GM18909 (cell line): ENCODE measurements around the gene P2RX5.
A peak's percentile ranks its signal among the peaks of the same experiment; 100 is the strongest.
"Not testable (repeated sequence)": the region's sequence is repeated elsewhere in the genome, so short reads cannot be mapped to it uniquely, and the experiment has no call there.

Source experiments
- ATAC-seq: cut with Tn5 transposase; IDR thresholded peaks from one replicate; pipeline ENCODE4 v1.9.1; 2021; ENCODE audit warnings: mild to moderate bottlenecking; ENCODE audit not compliant: unreplicated experiment, poor library complexity

Gene P2RX5

GRCh38 chr17:3695723-3696411 lies at the start of gene P2RX5:
P2RX5 (minus strand) TSS chr17:3696155; CDS start chr17:3696005, 150 bp downstream.
- ATAC-seq, result no peak

GRCh38 chr17:3745071-3745470 lies 49.1 kb upstream of the P2RX5 start:
- no peak for ATAC-seq

DNA sequence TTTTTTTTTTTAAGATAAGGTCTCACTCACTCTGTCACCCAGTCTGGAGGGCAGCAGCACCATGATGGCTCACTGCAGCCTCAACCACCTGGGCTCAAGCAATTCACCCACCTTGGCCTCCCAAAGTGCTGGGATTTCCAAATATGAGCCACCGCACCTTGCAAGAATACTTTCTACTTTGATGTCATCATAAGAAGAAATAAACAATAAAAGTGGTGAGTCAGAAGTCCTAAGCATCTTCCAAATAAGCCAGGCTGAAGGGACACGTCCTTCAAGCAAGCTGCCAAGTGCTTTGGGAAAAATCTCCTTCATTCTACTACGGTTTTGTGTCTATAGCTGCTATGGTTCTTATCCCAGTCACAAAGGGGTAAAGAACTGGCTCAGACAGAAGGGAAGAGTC lies 48.1 kb upstream of the P2RX5 start:
- ATAC-seq, result no peak

DNA sequence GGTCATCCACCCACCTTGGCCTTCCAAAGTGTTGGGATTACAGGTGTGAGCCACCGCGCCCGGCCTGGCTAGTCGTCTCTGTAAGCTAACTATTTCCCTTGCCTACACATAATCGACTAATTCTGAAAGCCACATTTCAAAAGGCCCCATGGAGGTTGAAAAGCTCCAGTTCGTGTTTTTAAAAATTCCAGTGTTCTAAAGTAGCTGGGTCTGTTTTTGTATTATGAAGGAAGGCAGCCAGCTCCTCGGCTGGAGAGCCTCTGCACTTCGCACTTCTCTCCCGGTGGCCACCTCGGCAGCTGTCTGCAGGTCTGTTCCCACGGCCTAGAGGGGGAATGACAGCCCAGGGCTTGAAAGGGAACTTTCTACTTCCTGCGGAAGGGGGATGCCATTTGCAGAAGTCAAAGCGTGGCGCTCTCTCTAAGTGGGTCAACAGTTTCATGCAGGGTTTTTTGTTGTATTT lies 44.7 kb upstream of the P2RX5 start:
- ATAC-seq, result no peak

DNA sequence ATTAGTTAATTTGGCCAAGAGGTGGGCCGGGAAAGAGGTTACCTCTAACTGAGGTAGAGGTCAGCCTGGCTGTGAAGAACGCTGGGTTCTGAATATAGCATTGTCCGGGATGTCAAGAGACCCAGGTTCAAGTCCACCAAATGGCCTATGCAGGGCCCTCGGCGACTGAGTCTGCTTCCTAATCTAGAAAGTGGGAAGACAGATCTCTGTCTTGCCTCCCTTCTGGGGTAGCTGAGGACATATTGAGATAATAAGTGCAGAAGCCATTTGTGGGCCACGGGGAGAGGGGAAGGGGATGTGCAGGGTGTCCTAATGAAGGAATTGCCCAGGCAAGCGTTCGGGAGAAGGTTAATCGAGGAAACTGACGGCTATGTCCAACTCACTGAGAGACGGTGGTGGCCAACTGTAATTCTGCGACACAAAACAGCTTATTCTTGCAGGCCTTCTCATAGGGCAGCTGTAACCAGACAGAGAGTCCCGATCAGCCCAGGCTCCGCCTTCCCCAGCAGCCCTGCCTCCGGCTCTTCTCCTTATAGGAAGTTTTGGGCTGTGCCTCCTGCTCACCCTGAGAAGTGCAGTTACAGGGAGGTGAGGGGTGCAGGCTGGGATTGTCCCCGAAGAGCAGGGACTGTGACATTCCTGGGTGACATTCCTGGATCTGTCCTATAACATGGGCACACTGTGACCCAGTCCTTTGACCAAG lies 43.6 kb upstream of the P2RX5 start:
- no peak for ATAC-seq

GRCh38 chr17:3738562-3739295 lies 42.8 kb upstream of the P2RX5 start:
- ATAC-seq, result no peak

DNA sequence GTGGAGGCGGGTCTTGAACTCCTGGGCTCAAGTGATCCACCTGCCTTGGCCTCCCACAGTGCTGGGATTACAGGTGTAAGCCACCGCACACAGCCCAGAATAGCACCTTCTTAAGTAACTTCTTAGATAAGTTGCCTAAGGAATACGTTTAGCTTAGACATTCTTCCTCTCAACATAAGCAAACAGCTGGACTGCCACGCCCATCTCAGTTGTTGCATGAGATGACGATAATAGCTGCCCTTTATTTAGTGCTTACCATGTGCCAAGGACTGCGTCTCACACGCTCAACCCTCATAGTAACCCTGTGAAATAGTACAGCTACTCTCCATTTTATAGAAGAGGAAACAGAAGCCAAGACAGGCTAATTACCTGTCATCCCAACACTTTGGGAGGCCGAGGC lies 39.6 kb upstream of the P2RX5 start:
- no peak for ATAC-seq

DNA sequence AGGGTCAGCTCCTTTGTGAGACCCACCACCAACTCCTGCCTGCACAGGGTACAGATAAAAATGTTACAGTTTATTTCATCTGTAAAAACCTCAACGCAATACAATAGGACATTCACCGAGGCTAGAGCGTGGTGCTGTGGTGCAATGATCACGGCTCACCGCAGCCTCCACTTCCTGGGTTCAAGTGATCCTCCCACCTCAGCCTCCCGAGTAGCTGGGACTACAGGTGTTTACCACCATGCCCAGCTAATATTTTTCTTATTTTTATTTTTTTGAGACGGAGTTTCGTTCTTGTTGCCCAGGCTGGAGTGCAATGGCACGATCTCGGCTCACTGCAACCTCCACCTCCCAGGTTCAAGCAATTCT lies 38.9 kb upstream of the P2RX5 start:
- ATAC-seq, result not testable (repeated sequence)

DNA sequence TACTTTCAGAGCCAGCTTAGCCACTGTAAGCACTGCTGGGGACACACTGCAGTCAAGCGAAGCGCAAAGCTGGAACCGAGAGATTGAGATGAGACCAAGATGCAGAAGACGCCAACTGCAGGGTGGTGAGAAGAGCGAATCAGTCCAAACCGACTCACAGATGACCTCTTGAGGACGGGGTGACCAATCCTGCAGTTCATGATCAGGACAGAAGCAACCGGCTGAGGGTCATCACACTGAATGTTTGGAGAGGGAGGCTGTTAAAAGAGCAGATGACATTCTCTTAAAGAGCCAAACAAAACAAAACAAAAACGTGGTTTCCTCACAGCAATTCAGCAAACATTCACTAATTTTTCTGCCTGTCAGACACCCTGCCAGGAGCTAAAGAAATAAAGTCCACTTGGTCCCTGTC lies 36.3 kb upstream of the P2RX5 start:
- ATAC-seq, result no peak

- ATAC-seq, result no peak
These were observed 35.0 kb upstream of the P2RX5 start for GRCh38 chr17:3730881-3731429.

- no peak for ATAC-seq
These were observed 33.9 kb upstream of the P2RX5 start for GRCh38 chr17:3729881-3730280.

DNA sequence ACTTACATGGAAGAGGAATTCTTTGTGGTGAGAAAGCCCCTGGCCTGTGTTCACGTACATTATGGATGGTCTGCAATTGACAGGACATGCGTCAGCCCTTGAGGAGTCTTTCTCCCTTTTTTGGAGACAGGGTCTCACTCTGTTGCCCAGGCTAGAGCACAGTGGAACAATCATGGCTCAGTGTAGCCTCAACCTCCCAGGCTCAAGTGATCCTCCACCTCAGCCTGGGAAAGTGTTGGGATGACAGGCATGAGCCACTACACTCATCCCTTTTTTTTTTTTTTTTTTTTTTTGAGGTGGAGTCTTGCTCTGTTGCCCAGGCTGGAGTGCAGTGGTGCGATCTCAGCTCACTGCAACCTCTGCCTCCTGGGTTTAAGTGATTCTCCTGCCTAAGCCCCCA lies 32.1 kb upstream of the P2RX5 start:
- ATAC-seq, result not testable (repeated sequence)

- no peak for ATAC-seq
These were observed 31.1 kb upstream of the P2RX5 start for GRCh38 chr17:3727041-3727440.

DNA sequence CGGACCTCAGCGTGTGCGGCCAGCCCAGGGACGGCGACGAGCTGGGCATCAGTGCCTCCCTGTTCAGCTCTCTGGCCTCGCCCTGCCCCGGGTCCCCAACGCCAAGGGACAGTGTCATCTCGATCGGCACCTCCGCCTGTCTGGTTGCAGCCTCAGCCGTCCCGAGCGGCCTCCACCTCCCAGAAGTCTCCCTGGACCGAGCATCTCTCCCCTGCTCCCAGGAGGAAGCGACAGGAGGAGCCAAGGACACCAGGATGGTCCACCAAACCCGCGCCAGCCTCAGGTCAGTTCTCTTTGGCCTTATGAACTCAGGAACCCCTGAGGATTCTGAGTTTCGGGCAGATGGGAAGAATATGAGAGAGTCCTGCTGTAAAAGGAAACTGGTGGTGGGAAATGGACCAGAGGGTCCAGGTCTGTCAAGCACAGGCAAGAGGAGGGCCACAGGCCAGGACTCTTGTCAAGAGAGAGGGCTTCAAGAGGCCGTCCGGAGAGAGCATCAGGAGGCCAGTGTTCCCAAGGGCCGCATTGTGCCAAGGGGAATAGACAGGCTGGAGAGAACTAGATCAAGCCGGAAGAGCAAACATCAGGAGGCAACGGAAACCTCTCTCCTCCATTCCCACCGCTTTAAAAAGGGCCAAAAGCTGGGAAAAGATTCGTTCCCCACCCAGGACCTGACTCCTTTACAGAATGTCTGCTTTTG lies 28.6 kb upstream of the P2RX5 start:
- ATAC-seq, result no peak

- peak; percentile 89 for ATAC-seq
These were observed 27.8 kb upstream of the P2RX5 start, which contains the start of gene HASPIN for GRCh38 chr17:3723556-3724377. HASPIN (plus strand) TSS chr17:3723903; CDS start chr17:3723936, 33 bp downstream.

- no peak for ATAC-seq
These were observed 27.2 kb upstream of the P2RX5 start for GRCh38 chr17:3723188-3723555.

- no peak for ATAC-seq
These were observed 26.8 kb upstream of the P2RX5 start for GRCh38 chr17:3722716-3723115.

DNA sequence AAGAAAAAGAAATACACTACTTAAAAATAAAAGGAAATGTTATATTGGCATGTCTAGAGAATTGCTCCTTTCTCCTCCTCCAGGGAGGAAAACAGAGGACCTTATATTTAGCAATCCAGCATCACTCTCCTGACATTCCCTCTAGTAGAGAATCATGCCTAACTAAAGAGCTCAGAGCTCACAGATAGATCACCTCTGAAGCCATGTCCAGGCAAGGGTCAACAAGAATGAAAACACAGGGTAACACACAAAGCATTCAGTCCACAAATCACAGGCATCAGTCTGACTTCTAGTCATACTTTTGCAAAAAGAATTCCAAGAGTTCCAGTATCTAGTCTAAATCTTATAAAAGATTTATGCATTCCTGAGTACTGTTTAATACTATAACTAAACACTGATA lies 23.3 kb upstream of the P2RX5 start:
- ATAC-seq, result no peak

DNA sequence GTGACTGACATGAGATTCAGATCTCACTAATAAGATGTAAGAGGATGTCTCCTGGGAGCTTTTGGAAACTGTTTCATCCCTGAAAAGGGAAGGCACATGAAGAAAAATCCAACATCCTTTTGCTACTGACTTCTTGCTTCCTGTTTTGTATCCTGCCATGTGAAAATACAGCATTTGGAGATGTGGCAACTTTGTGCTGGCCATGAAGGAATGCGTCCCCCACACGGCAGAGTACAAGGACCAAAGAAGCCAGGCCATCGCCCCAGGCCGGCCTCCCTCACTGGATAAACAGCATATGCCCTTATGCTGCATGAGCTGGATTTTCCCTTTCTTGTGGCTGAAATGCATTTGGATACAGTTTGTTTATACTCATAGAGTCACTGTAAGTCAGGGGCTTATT lies 22.2 kb upstream of the P2RX5 start:
- no peak for ATAC-seq

DNA sequence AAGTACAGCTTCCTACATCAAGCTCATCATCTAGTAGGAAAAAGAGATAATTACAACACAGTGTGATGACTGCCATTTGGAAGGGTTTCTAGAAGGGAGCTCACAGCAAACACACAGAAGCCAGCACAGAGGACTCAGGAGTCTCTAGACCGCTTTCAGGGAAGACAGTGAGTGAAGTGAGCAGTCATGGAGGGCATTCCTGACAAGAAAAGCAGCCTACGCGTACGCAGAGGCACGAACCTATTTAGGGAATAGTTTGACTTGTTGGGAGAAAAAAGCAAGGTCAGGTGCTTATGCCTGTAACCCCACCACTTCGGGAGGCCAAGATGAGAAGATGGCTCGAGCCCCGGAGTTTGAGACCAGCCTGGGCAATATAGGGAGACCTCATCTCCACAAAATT lies 19.3 kb upstream of the P2RX5 start:
- ATAC-seq, result no peak
